Stimulated activated CD8-positive, alpha-beta memory T cell treated with anti-CD3 and anti-CD28 coated beads, Interleukin-15, amount 100 ng/mL, for 24 hours (primary cell): ENCODE measurements around the gene PLCG1.

Source experiments
- DNase-seq: peaks from one replicate; pipeline ENCODE4 v3.0.0-alpha.2; 2020; ENCODE audit warnings: low read depth

Gene PLCG1

DNA sequence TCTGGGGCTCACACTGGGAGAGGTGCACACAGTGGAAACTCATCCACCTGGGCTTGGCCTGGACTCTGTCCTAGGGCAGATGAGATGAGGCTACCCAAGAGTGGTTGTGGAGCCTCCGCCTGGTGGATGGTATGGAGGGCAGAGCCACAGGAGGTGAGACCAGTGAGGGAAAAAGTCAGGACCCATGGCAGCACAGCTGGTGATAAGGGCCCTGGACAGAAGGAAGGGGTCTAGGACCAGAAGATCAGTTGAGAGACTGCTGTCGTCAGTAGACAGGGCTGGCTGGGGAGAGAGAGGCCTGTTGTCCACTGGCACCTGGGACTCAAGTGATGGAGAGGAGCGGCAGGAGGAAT is 29.8 kb downstream of the PLCG1 start:
- no peak for DNase-seq

DNA sequence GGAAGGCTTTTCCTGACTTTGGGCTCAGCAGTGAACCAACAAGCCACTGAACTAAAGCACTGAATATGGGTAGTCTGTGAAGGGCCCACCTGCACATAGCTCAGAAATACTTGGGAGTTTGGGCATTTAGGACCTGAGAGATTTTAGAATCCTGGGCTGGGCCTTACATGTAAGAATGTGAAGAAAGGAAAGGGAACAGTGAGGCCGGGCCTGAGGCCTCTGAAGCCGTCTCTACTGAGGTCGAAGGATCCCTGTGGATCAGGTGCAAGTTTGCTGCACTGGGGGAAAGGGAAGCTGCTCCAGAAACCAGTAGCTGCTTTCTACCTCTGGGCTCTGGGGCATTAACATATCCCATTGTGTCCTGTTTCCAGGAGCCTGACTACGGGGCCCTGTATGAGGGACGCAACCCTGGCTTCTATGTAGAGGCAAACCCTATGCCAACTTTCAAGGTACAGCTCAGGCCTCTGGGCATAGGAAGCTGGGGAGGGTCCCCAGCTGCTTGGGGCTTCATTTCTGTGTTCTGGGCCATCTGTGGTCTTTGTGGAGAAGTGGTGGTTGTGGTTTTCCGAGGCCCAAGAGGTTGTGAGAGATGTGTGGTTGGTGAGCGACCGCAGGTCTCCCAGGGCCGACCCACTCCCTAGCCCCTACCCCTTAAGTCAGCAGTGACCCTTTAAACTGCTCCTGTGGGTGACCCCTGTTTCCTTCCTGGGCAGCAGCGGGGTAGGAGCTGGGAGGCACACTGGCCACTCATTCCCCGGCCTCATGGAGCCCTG is 30.3 kb downstream of the PLCG1 start:
- DNase-seq, result no peak

DNA sequence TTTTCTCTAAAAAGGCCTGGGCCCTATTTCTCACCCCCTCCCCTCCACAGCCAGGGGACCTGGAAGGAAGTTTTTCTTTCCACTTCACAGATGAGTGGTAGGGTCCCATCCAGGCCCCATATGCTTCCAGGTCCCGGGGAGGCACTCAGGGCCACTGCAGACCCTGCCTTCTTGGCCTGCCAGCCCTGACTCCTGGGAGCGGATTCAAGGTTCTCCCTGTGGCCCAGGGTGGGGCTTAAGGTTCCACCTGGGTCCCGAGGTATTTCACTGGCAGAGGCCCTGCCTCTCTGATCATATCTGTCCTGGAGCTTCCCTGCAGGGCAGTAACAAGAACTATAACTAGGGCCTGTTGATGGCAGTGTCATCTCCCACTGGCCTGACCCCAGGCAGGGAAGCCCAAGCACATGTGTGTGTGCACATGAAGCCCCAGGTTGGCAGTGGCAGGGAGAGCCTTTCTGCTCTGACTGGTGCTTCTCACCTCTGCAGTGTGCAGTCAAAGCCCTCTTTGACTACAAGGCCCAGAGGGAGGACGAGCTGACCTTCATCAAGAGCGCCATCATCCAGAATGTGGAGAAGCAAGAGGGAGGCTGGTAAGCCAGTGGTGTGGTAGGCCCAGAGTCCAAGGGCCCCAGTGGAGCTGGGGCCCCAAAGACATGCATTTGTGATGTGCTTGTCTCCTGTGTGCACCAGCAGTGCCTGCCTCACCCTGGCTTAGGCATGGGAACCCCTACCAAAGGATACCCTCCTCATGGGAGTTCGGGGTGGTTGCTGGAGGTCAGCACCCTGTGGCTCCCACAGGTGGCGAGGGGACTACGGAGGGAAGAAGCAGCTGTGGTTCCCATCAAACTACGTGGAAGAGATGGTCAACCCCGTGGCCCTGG is 31.2 kb downstream of the PLCG1 start:
- no peak for DNase-seq

DNA sequence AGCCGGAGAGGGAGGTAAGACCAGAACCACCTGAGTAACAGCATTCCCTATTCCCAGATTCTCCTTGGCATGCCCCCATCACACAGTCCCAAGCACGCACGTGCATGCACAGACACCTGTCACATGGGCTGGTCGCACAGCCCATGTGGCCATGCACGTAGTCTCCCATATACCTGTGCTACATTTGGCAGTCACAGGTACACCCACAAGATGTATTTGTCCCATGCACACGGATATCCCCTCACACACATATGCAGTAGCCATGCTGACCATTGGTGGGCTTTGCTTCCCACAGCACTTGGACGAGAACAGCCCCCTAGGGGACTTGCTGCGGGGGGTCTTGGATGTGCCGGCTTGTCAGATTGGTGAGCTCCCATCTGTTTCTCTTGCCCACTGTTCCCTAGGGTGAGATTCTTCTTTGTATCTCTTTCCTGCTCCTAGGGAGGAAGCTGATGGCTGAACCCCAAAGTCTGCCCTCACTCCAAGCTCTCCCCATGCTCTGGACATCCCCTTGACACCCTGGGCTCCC is 31.9 kb downstream of the PLCG1 start:
- no peak for DNase-seq

DNA sequence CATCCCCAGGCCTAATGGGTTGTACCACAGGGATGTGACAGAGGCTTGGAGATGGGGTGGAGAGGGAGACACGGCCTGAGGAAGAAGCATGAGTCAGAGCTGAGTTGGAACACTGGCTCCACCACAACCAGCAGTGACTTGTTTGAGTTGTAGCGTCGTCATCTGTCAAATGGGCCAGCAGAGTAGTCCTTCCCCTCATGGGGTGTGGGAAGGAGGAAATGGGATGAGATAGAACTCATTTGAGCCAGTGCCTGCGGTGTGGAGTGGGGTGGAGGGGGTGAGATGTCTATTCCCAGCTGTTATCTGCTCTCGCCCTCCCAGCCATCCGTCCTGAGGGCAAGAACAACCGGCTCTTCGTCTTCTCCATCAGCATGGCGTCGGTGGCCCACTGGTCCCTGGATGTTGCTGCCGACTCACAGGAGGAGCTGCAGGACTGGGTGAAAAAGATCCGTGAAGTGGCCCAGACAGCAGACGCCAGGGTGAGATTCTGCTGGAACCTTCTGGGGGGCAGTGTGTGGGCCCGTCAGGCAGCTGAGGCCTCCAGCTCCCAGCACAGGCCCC is 32.5 kb downstream of the PLCG1 start:
- no peak for DNase-seq

DNA sequence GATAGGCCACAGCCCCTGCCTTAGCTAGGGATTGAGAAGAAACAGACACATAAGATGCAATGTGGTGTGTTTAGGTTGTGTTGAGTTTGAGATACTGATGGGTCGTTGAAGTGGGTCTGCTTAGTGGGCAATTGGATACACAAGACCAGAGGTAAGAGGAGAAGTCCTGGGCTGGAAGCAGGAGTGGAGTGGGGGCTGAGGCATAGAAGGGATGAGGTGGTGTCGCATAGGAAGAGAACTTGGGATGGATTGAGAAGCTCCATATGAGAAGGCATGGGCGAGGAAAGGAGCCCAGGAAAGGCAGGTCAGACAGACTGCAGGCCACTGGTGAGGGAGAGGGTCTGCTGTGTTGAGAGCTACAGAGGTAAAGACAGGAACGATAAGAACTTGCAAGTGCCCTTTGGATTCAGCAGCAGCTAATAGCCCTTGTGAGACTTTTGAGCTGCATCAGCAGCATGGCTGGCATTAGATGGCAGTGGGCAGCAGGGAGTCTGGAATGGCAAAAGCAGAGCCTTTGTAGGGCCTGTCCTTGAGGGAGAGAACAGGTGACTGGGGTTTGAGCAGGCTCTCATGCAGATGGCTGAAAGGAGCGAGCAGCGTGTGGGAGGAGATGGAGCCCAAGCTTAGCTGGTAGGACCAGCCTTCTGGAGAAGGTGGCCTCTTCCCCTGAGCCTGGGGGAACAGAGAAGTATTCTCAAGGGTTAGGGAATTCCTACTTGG is 33.2 kb downstream of the PLCG1 start:
- no peak for DNase-seq

DNA sequence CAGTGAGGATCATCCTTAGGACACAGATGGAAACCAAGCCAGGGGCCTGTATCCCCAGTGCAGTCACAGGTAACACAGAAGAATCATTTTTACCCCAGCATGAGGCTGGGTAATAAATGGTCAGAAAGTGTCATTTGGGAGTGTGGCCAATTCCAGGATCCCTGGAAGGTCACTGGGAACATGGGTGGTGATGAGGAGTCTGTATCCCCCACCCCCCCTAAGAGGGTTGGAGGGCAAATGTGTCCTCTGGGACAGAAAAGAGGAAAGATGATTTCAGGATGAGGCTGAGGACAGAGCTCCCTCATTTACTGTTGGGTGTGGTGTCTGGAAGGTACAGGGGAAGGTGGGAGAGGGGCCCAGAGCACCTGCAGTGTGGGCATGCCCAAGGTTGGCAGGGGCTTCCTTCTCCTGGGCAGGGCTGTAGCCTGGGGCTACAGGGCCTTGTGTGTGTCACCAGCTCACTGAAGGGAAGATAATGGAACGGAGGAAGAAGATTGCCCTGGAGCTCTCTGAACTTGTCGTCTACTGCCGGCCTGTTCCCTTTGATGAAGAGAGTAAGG is 34.5 kb downstream of the PLCG1 start:
- DNase-seq, result no peak

DNA sequence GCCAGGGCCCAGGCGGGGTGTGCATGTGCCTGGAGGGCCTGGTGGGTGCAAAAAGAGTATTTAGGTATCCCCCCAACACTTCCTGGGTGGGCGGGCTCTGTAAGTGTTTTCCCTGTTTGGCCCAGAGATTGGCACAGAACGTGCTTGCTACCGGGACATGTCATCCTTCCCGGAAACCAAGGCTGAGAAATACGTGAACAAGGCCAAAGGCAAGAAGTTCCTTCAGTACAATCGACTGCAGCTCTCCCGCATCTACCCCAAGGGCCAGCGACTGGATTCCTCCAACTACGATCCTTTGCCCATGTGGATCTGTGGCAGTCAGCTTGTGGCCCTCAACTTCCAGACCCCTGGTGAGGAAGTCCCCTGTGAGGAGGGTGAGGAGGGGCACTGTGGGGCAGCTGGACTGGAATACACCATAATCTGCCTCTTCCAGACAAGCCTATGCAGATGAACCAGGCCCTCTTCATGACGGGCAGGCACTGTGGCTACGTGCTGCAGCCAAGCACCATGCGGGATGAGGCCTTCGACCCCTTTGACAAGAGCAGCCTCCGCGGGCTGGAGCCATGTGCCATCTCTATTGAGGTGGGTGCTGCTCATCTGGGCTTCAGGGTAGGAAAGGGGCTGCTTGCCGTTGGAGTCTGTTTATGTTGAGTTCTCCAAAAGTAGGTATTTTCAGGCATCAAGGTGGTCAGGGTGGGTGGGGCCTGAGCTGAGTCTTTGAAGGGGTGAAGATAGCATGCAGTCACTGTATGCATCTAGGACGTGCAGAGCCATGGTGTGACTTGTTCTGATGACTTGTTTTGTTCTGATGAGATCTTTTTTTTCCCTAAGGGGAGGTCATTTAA is 35.2 kb downstream of the PLCG1 start:
- DNase-seq, result no peak

DNA sequence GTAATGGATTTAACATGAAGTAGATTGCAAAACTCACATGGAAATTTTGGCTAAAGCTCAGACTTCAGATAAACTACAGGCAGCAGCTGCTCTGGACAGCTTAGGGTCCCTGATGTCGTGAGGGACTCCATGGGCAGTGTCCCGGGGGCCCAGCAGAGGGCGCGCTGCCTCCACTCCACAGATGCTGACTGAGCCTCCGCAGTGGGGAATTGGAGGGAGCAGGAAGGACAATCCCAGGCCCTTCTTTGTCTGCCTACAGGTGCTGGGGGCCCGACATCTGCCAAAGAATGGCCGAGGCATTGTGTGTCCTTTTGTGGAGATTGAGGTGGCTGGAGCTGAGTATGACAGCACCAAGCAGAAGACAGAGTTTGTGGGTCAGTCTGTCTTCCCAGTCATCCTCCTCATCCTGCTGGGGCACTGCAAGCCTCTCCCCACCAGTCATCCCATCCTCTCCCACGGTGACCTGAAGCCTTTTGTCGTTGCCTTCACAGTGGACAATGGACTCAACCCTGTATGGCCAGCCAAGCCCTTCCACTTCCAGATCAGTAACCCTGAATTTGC is 35.9 kb downstream of the PLCG1 start:
- DNase-seq, result peak; percentile 41

DNA sequence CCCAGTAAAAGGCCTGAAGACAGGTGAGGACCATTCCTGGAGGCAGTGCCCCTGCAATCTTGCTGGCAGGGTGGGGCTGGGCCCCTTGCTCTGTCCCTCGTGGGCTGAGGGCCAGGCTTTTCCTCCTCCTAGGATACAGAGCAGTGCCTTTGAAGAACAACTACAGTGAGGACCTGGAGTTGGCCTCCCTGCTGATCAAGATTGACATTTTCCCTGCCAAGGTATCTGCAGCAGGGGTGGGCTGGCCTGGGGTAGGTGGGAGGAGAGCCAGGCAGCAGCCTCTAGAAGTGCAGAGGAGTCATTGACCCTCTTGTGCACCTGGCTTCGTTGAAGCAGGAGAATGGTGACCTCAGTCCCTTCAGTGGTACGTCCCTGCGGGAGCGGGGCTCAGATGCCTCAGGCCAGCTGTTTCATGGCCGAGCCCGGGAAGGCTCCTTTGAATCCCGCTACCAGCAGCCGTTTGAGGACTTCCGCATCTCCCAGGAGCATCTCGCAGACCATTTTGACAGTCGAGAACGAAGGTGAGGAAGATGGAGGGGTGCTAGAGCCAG is 36.5 kb downstream of the PLCG1 start:
- no peak for DNase-seq

DNA sequence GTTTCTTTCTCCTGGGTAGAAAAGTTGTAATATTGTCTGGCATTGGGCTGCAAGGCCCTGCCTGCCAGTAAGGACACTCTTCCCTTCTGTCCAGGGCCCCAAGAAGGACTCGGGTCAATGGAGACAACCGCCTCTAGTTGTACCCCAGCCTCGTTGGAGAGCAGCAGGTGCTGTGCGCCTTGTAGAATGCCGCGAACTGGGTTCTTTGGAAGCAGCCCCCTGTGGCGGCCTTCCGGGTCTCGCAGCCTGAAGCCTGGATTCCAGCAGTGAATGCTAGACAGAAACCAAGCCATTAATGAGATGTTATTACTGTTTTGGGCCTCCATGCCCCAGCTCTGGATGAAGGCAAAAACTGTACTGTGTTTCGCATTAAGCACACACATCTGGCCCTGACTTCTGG is 37.0 kb downstream of the PLCG1 start:
- DNase-seq, result no peak

DNA sequence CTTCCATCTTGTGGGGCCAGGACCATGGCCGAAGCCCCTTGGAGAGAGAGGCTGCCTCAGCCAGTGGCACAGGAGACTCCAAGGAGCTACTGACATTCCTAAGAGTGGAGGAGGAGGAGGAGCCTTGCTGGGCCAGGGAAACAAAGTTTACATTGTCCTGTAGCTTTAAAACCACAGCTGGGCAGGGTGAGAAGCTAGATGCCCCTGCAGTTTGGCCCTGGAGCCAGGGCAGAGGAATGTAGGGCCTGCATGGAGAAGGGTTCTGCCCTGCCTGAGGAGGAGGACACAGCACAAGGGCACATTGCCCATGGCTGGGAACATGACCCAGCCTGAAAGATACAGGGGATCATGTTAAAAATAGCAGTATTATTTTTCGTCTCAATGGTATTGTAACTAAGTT is 37.4 kb downstream of the PLCG1 start:
- DNase-seq, result no peak

DNA sequence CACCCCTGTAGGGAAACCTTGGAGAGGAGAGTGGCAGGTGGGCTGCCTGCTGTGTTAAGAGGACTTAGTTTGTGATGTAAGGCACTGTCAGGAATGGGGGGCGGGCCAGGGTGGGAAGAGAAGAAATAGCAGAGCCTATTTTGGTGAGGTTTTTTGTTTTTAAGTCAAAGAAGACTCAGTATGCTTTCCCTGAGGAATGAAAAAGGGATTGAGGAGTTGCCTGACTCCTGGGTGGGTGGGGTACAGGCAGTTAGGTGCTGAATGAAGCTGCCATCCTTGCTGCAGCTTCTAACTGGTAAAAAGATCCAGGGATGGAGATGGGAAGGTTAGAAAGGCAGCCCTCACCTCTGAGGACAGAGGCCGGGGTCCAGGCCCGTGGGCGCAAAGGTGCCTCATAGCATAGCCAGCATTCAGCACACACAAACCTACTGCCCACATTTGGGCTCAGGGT is 37.9 kb downstream of the PLCG1 start:
- DNase-seq, result no peak

DNA sequence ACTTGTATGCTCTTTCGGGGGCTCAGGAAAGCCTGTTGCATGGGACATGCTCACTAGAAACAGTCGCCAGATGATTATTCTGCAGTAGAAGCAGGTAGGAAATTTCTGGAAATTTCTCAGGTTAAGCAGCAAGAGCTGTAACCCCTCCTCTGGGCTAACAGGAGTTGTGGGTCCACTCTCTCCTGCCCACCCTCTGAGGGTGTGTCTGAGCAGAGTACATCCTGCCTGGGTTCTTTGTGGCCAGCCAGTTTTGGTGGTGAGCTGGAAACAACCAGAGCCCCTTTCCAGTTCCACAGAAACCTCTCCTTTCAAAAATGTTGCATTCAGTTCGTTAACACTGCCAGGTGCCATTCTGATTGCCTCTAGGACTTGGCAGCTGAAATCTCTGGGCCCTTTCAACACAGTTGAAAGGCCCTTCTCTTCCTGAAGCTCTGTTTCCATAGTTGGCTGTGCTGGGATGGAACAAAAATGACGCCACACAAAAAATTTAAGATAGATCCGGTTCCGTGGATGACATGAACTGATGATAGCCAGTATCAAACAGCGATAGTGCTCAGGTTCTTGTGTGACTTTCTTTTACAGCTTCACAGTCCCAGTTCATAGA is 38.5 kb downstream of the PLCG1 start:
- DNase-seq, result no peak

DNA sequence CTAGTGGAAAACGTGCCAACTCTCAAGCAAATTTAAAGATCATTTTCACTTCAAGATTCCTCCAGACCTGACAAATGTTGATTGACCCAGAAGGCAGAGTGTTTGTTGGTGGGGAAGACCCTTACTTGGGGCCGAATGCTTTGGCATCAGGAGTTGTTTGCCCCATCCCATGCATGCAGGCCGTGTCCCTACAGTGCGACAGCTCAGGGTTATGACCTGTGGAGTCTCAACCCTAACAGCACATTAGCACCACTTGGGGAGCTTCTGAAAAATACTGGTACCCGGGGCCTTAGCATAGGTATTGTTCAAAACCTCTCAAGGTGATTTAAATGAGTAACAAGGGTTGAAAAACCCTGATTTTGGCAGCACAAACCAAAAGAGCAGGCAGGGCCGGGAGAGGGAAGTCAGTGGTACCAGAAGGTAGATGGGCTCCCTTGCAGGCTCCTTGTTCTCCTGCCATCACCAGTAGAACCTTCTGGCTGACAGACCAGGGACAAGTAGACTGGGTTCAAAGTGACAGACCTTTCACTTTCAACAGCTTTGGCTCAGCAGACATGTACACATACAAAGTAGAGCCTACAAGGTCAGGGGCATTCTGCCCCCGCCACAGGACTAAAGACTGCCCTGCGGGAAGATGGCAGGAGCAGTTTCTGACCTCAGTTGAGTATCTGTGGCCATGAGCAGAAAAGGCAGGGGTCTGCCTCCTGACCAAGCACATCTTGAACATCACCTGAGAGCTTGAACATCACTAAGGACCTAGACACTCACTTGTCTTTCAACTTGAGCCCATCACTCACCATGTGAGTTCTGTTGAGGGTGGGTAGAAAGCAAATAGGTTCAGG is 39.6 kb downstream of the PLCG1 start:
- DNase-seq, result no peak

DNA sequence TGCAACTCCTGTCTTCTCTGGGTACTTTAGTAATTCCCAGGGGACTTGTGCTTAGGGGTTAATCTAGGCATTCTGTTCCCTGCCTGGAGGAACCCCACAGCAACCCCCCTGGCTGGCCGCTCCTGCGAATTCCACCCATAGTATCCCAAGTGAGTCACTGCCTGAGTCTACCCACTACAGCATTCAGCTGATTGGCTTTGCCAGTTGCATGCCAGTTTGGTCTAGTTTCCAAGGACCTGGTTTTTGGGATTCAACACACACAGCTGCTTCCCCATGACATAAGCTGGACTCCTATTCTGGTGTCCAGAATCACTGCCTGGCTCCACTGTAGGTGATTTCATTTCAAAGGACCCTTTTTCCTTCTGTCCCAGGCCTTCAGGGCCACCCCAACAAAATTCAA is 40.3 kb downstream of the PLCG1 start:
- DNase-seq, result no peak

DNA sequence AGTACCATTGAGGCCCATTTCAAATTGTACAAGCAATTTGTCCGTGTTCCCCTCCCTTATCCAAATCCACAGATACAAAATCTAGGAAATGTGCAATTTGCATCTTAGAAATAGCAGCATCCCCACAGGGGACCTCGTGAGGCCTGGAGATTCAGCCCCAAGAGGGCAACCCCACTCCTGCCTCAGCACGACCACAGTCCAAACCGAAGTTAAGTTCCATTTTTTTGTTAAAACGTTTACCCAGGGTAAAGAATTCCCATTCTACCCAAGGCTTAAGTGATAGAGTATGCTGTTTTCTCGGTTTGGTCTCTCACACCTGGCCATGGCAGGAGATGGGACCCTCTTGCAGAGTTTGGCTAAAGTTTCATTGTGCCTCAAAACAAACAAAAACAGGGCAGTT is 41.2 kb downstream of the PLCG1 start:
- no peak for DNase-seq

DNA sequence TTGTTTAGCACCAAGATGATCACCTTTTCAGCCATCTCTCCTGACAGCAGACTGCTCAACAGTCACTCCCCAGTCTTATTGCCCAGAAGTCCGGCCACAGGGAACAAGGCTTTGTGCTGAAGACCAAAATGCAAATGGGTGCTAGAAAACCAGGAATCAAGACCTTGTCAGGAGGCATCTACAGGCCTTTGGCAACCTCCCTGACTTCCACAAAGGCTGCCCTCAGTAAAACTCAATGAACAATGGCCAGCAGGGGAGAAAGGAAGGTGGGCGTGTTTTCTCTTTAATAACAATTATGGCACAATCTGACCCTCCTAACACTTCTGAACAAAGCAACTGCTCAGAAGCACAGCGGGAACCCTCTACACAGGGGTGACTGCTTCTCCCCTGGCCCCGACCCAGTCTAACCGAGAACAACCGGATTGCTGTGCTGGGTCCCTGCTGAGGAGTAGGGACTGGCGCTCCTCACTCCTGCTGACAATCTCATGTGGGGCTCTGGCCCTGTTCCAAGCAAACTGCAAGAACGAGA is 41.6 kb downstream of the PLCG1 start:
- DNase-seq, result no peak

DNA sequence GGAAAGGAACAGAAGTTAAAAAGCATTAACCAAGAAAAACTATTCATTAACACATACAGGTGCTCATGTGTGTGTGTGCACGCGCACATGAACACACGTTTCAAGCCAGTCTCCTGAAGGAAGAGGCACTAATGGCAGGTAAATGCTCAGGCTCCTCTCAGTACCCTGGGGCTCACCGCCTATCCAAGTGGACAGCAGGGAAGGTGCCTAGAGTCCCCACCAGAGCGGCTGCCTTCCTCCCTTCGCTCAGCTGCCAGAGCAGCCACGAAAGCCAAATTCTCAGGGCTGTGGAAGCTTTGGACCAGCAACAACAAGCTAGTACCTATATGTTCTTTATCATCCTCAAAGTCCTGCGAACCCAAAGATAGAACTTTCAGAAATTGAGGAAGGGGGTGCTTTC is 42.6 kb downstream of the PLCG1 start:
- DNase-seq, result no peak
